K562 (cell line): ENCODE measurements around the gene SRPK3. TPM values are rescaled to one million over a fixed set of nuclear protein-coding genes. Genes with fewer than 3 reads are reported as not detected.

Experiments
- C11orf30 ChIP-seq: fragments of 450-650 bp; IDR thresholded peaks from 2 replicates; pipeline ENCODE4 v1.6.1; 2016; ENCODE audit warnings: low read depth, mild to moderate bottlenecking
- DPF2 ChIP-seq: fragments of 450-650 bp; IDR thresholded peaks from 2 replicates; pipeline ENCODE4 v1.6.1; 2016
- FOXJ3 ChIP-seq: sonication (generic); formaldehyde crosslinking; IDR thresholded peaks from 2 replicates; pipeline ENCODE4 v1.4.0; 2020; ENCODE audit warnings: mild to moderate bottlenecking, missing genetic modification reagents
- FOXP1 ChIP-seq: sonication (generic); formaldehyde crosslinking; IDR thresholded peaks from 2 replicates; pipeline ENCODE4 v1.8.0; 2022; ENCODE audit warnings: mild to moderate bottlenecking, missing genetic modification reagents
- GATA2 ChIP-seq: sonication (generic); formaldehyde crosslinking; IDR thresholded peaks from 2 replicates; pipeline ENCODE4 v1.4.0; 2020; ENCODE audit warnings: mild to moderate bottlenecking, missing genetic modification reagents
- HCFC1 ChIP-seq: IDR thresholded peaks from 2 replicates; pipeline ENCODE4 v1.6.1; 2012; ENCODE audit warnings: low read depth, low read length, improper control_type of control experiment
- HEY1 ChIP-seq: fragments of 250-450 bp; sonication (Bioruptor Pico); IDR thresholded peaks from 2 replicates; pipeline ENCODE4 v1.5.0; 2020; ENCODE audit warnings: mild to moderate bottlenecking, moderate library complexity, borderline replicate concordance
- HMG20B ChIP-seq: fragments of 250-450 bp; sonication (Bioruptor Pico); IDR thresholded peaks from 2 replicates; pipeline ENCODE4 v1.5.0; 2021; ENCODE audit warnings: mild to moderate bottlenecking
- IRF1 ChIP-seq: sonication (generic); formaldehyde crosslinking; IDR thresholded peaks from 2 replicates; pipeline ENCODE4 v1.8.0; 2022; ENCODE audit warnings: missing genetic modification reagents, mild to moderate bottlenecking, borderline replicate concordance
- KLF13 ChIP-seq: fragments of 450-650 bp; IDR thresholded peaks from 2 replicates; pipeline ENCODE4 v1.6.1; 2016; ENCODE audit warnings: missing genetic modification characterization, low read depth, mild to moderate bottlenecking, missing compliant biosample characterization, moderate library complexity, borderline replicate concordance
- L3MBTL2 ChIP-seq: fragments of 450-650 bp; IDR thresholded peaks from 2 replicates; pipeline ENCODE4 v1.6.1; 2016; ENCODE audit warnings: mild to moderate bottlenecking, moderate library complexity
- MAFG ChIP-seq: fragments of 450-650 bp; conservative IDR thresholded peaks from 2 replicates; pipeline ENCODE4 v1.6.1; 2016; ENCODE audit warnings: missing genetic modification characterization, missing compliant biosample characterization
- MAZ ChIP-seq, 2 experiments: fragments of 450-650 bp in 1 of 2; sonication (generic) in 1 of 2; formaldehyde crosslinking; IDR thresholded peaks in 1 of 2; conservative IDR thresholded peaks in 1 of 2; 2 replicates each; pipeline versions ENCODE4 v1.4.0 to v1.5.0; 2020; ENCODE audit warnings: mild to moderate bottlenecking in 1 of 2, missing genetic modification reagents in 1 of 2
- MCM5 ChIP-seq: fragments of 450-650 bp; IDR thresholded peaks from 2 replicates; pipeline ENCODE4 v1.6.1; 2016; ENCODE audit warnings: low read depth
- MIER1 ChIP-seq: fragments of 450-650 bp; IDR thresholded peaks from 2 replicates; pipeline ENCODE4 v1.6.1; 2016; ENCODE audit warnings: antibody characterized with exemption, mild to moderate bottlenecking, low read depth
- NR0B1 ChIP-seq: fragments of 450-650 bp; IDR thresholded peaks from one replicate; pipeline ENCODE4 v1.6.1; 2018; ENCODE audit warnings: mild to moderate bottlenecking, moderate library complexity; ENCODE audit not compliant: partially characterized antibody
- NR3C1 ChIP-seq: sonication (generic); formaldehyde crosslinking; IDR thresholded peaks from 2 replicates; pipeline ENCODE4 v1.8.1; 2022; ENCODE audit warnings: missing genetic modification reagents
- RBM25 ChIP-seq: fragments of 200-400 bp; formaldehyde crosslinking; IDR thresholded peaks from 2 replicates; pipeline ENCODE4 v1.6.1; 2018; ENCODE audit warnings: low read length, low read depth, moderate library complexity; ENCODE audit not compliant: severe bottlenecking
- SMC3 ChIP-seq: conservative IDR thresholded peaks from 2 replicates; pipeline ENCODE4 v1.6.1; 2011; ENCODE audit warnings: low read depth, low read length, improper control_type of control experiment; ENCODE audit not compliant: insufficient read depth
- TBP ChIP-seq: optimal IDR thresholded peaks from 2 replicates; pipeline ENCODE3; 2011; ENCODE audit warnings: low read depth, low read length, improper control_type of control experiment
- THRB ChIP-seq: fragments of 450-650 bp; formaldehyde crosslinking; conservative IDR thresholded peaks from 2 replicates; pipeline ENCODE4 v1.4.0; 2022; ENCODE audit warnings: mild to moderate bottlenecking, missing genetic modification characterization
- WHSC1 ChIP-seq: IDR thresholded peaks from one replicate; pipeline ENCODE4 v1.6.1; 2012; ENCODE audit warnings: low read length, control low read depth, inconsistent platforms
- ZNF212 ChIP-seq: fragments of 450-650 bp; formaldehyde crosslinking; IDR thresholded peaks from 2 replicates; pipeline ENCODE4 v1.4.0; 2020; ENCODE audit warnings: mild to moderate bottlenecking
- ZNF639 ChIP-seq, 2 experiments: fragments of 200-800 bp in 1 of 2; sonication (Bioruptor generic) in 1 of 2; sonication (generic) in 1 of 2; formaldehyde crosslinking in 1 of 2; IDR thresholded peaks in 1 of 2; conservative IDR thresholded peaks in 1 of 2; 2 replicates each; pipeline versions ENCODE4 v1.5.0 to v1.6.1; 2016 to 2020; ENCODE audit warnings: missing compliant biosample characterization in 1 of 2, missing genetic modification characterization in 1 of 2, missing genetic modification reagents in 1 of 2
- ZNF707 ChIP-seq: fragments of 250-450 bp; sonication (Bioruptor Pico); conservative IDR thresholded peaks from 2 replicates; pipeline ENCODE4 v1.8.0; 2022; ENCODE audit warnings: inconsistent platforms, mild to moderate bottlenecking, moderate library complexity
- polyA plus RNA-seq, 8 experiments: library from polyadenylated mRNA; depleted of rRNA in 4 of 8; stranded (reverse) in 5 of 8; unstranded in 3 of 8; fragments of >200 nt; fragmentation: Nextera tagmentation in 2 of 8; fragmentation: Illumina TruSeq in 1 of 8; extraction: Ambion mirVana in 2 of 8; extraction: Trizol in 1 of 8; gene quantifications; 2 replicates each; pipeline versions ENCODE4 v1.2.1 to v1.2.3, GENCODE V29; 2011 to 2014; ENCODE audit warnings: inconsistent platforms in 1 of 8, missing spikeins in 1 of 8
- total RNA-seq, 7 experiments: library from RNA; depleted of rRNA in 6 of 7; stranded (reverse); fragments of >200 nt in 6 of 7; fragmentation: Illumina TruSeq in 2 of 7; extraction: Trizol in 2 of 7; gene quantifications; 2 replicates each; pipeline versions ENCODE4 v1.2.1 to v1.2.3, GENCODE V29; 2011 to 2021; ENCODE audit warnings: low replicate concordance in 1 of 7

SRPK3 gene
- total and polyA plus RNA-seq, 9 of the 15 experiments (the other 6 are each of a cell fraction or from before 2014, with no cell fraction given): 0.01 to 0.09 (median 0.04) TPM; not detected in 2

GRCh38 chrX:153791104-153791852 lies 10.4 kb downstream of the SRPK3 start (continued):
- TF ChIP-seq THRB (no peak), HMG20B (no peak), MAFG (no peak), C11orf30 (no peak), ZNF639 (CRISPR knock-in tag; conservative IDR thresholded peaks at IDR 0.05 in 1 of 2, IDR thresholded peaks at IDR 0.05 in 1 of 2) (peak in 1 of 2 experiments; percentile 63; a peak in 1 of 4 replicates), NR3C1 (no peak), HCFC1 (no peak), RBM25 (no peak), DPF2 (peak; percentile 28; the same call in 1 of the 2 replicates), FOXP1 (no peak), FOXJ3 (CRISPR knock-in tag) (no peak), GATA2 (CRISPR knock-in tag) (0 out of 2 replicates have a peak, but pooled peaks have one; percentile 26), NR0B1 (no peak), SMC3 (no peak), L3MBTL2 (no peak), MCM5 (no peak), WHSC1 (no peak), IRF1 (CRISPR knock-in tag) (no peak), ZNF707 (CRISPR knock-in tag) (no peak), MAZ (CRISPR knock-in tag; conservative IDR thresholded peaks at IDR 0.05 in 1 of 2, IDR thresholded peaks at IDR 0.05 in 1 of 2) (no peak), KLF13 (tag) (no peak), TBP (no peak), ZNF212 (no peak), MIER1 (no peak), HEY1 (CRISPR knock-in tag) (no peak)
